NCI-H128 (cell line): ENCODE measurements around the gene SORCS1.

ENCODE experiments used
- DNase-seq: peaks from one replicate; lab custom pipeline; 2025; ENCODE audit not compliant: unreplicated experiment; lab: John Stamatoyannopoulos, UW

The SORCS1 gene

DNA sequence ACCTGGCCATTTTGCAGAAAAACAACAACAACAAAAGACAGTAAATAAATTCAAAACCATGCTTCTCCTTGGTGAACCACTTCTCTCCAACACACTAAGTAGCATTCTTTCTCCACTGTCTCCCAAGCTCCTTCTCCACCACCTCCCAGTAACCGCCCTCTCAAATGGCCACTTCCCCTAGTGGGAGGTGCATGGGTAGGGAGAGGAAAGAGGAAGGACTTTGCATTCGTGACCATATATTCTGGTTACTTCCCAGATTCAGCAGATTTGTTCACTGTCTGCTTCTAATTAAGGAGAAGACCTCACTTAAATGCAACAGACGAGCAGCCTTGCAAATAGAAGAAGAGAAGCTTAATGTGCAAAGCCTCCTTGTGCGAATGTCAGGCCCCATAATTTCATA lies 166.8 kb downstream of the SORCS1 start:
- DNase-seq, result no peak

DNA sequence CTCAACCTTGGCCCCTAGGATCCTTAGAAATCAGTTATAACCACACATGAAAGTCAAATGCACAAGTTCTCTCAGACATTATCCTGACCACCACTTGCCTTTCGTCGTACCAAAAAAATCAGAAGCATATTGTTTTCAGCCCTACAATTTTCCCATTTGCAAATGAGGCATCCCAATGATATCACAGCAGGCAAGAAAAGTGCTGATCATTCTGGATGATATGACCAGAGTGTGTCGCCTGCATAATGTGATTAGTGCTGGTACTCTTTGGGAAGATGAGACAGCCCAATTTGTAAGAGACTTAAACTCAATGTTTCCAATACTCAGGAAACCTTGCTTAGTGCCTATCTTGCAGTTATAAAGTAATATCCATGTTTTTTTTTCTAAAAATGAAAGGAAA lies 168.0 kb downstream of the SORCS1 start:
- no peak for DNase-seq

DNA sequence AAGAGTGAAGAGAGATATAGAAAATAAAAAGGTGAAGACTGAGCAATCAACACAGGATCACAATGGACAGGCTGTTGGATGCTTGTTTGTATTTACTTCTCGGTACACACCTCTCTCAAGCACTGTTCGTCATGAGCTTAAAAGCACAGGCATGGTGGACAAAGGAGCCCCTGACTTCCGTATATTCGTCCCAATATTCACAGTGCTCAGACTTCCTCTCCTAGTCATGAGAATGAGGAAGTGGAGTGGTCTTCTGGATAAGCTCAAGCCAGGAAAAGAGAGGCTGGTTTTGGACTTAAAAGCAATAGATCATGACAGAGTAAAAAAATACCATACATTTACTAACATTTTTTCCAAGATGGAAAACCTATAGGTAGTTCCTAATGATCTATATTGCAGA lies 172.5 kb downstream of the SORCS1 start:
- no peak for DNase-seq

- DNase-seq, result no peak
Observed at GRCh38 chr10:106991091-106991490, 173.4 kb downstream of the SORCS1 start.

DNA sequence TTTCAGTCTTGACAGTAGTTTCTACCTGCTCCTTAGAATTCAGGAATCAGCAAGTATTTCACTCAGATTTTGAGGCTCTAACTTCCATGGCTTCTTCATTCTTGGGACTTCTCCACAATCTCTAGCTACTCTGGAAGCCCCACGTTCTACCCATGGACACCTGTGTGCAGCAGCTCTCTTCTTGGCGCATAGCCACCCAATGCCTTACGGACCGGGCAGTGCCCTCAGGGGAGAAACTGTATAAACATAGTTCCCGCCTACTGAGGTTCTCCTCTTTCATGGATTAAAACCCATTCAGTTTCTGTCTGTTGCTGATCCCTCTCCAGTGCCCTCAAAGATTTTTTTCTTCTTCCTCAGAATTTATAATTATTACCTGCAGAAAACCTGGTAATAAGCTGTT lies 177.1 kb downstream of the SORCS1 start:
- no peak for DNase-seq

DNA sequence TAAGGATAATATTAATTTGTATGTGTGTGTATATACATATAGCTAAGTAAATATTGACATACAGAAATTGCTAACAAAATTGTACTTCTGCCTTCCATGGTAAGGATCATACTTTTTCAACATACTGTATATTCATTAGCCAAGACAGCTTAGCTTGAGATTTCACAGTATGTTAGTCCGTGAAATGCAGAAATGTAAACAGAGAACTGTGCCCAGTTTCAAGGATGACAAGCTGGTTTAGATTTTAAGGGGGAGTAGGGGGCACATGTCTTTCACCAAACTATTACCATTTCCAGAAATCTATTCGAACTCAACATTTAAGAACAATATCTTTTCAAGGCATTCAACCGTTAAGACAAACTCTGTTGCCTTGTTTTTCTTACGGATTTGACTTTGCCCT lies 182.2 kb downstream of the SORCS1 start:
- DNase-seq, result no peak

GRCh38 chr10:106981452-106982075 lies 182.9 kb downstream of the SORCS1 start:
- no peak for DNase-seq

GRCh38 chr10:106980495-106981451 lies 183.7 kb downstream of the SORCS1 start:
- DNase-seq, result no peak

GRCh38 chr10:106978756-106979155 lies 185.8 kb downstream of the SORCS1 start:
- no peak for DNase-seq

DNA sequence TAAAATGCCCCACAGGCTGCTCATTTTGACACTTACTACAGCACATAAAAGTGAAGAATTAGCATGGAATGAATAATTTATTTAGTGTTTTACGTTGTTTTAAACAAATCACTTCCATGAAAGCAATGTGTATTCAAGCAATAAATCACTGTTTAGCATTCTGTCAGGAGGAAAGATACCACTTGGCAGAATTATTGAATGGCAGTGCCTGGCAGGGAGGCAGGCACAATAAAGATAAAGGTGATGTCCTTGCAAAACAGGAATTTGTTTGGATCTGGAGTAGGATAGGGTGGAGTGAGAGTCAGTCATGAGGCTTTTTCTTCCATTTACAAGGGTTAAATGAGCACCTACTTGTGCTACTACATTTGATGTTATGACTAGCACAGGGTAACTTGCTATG lies 190.8 kb downstream of the SORCS1 start:
- no peak for DNase-seq

GRCh38 chr10:106973288-106973687 lies 191.2 kb downstream of the SORCS1 start:
- no peak for DNase-seq

DNA sequence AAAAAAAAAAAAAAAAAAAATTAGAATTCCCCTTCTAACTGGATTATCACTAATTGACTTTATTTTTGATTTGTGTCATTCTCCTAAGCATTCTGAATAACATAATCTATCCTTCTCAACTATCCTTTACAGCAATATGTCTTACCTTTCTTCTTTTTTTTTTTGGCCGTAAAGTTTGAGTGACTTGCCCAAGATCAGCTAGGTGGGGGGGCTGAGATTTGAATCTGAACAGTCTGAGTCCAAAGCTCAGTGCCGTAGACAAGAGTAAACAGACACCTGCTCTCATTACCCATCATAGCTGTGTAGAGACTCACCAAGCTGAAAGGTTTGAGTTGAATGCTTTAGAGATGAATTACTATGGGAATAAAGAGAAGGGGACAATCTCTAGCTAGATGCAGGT lies 192.1 kb downstream of the SORCS1 start:
- DNase-seq, result no peak

DNA sequence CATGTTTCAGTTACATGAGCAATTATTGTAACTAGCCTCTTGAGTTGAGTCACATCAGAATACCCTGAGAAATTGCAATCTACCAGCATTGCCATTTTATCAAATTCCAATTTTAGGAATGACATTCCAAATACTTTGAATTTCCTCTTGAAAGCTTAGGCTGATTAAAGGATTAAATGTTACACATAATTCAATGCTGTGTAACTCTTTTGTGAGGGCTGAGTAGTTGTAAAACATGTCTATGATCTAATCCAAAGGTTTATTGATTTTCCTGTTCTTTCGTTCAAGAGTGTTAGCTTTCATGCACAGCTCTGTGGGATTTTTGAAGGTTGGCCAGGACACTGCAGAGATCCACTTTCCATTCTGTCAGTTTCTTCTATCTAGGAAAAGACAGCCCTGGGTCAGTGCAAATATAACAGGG lies 193.1 kb downstream of the SORCS1 start:
- DNase-seq, result no peak

- no peak for DNase-seq
Observed at GRCh38 chr10:106967452-106967851, 197.1 kb downstream of the SORCS1 start.

DNA sequence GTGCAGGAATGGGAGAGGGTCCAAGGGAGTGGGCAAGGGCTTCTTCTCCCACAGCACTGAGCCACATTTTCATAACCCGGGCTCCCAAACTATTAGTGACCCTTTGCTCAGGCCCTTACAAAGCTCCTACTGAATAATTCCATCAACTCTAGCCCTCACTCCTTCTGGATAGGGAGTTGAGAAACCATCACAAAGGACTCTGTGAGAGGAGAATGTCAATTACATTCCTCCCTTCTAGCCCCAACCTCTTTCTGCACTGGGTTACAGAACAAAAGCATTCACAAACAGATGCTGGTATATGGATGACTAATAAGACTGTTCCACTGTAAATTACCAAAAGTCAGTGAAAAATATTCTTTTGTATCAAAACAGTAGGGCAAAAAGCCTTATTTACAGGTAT lies 203.7 kb downstream of the SORCS1 start:
- DNase-seq, result no peak

DNA sequence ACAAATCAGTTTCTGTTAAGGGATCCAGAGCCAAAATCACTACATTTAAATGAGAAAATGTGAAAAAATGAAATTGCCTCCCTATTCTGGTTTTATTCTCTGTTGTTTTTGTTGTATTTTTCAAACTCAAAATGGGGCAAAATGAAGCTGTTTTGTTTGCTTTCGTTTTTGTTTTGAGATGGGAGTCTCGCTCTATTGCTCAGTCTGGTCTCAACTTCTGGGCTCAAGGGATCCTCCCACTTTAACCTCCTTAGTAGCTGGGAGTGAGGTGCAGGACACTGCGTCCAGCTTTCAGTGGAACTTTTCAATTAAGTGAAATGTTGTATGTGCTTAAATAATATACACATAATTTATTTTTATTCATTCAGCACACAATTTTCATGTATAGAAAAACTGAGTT lies 205.0 kb downstream of the SORCS1 start:
- no peak for DNase-seq

DNA sequence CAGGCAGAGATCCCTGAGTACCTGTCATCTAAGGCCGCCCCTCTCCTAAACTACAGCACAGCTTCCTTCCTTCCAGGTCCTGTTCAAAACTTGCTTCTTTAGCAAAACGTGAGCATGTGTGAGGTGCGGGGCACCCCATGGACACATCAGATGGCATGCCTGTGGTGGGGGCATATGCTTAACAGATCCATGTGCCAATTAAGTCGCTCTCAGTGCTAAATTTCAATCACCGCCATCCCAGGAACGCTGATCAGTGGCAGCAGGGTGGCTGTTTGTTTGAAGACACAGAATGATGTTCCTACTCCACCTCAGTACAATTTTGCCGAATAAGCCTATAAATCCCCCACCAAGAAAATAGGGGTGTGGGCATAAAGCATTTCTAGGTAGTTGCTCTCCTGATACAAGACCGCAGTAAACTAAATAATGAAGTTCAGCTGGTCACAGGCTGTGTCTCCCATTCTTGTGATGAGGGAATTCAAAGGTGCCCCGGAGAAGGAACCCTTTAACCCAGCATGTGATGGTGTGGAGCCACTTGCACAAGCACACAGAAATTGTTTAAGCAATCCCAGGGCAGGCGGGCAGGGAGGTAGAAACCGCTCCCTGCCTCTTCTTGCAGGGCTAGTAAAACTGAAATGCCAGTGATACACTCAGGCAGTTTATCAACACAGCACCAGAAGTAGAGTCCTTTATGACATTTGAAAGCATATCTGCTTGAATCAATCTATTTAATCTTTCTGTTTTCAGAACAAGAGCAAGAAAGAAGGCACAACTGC lies 205.7 kb downstream of the SORCS1 start:
- no peak for DNase-seq

- no peak for DNase-seq
Observed at GRCh38 chr10:106957823-106958588, 206.5 kb downstream of the SORCS1 start.

GRCh38 chr10:106956216-106956915 lies 208.1 kb downstream of the SORCS1 start:
- DNase-seq, result no peak

DNA sequence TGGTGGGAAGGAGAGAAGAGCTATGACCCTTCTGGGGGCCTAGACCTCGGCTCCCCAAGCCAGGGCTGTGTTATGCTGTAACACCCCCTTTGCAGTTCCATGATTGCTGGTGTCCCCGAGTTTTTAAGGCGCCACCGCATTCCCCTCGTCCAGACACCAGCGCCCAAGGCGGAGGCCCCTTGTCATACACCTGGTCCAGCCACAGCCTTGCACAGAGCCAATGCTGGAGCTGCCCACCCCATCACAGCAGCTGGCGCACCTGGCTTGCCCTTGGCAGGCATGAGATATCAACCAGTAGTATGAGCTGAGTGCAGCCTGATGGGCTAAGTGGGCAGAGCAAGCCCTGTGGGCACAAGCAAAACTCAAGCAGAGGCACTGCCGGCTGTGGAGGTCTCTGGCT lies 209.4 kb downstream of the SORCS1 start:
- DNase-seq, result no peak
